H9 (cell line): Measurements from ENCODE around the gene HOXC12. TPM values are rescaled to one million over a fixed set of nuclear protein-coding genes. Genes with fewer than 3 reads are reported as not detected.

ENCODE experiments used
- DNase-seq: peaks from one replicate; pipeline ENCODE4 v3.0.0-alpha.2; 2017
- H2AFZ ChIP-seq: one replicate; pipeline ENCODE4 v1.6.1; 2013; ENCODE audit warnings: mild to moderate bottlenecking, low read length, control low read depth, moderate library complexity
- H2AK5ac ChIP-seq: 2 replicates; pipeline ENCODE4 v1.6.1; 2013; ENCODE audit warnings: low read length, control low read depth, mixed read lengths; ENCODE audit not compliant: insufficient read length
- H2BK120ac ChIP-seq: one replicate; pipeline ENCODE4 v1.6.1; 2013; ENCODE audit warnings: low read depth, mild to moderate bottlenecking, low read length, control low read depth, inconsistent platforms; ENCODE audit not compliant: poor library complexity, severe bottlenecking
- H2BK12ac ChIP-seq: 2 replicates; pipeline ENCODE4 v1.6.1; 2013; ENCODE audit warnings: low read length, control low read depth, mixed read lengths, low read depth; ENCODE audit not compliant: insufficient read length
- H2BK15ac ChIP-seq: 2 replicates; pipeline ENCODE4 v1.6.1; 2013; ENCODE audit warnings: low read depth, low read length, control low read depth
- H2BK20ac ChIP-seq: one replicate; pipeline ENCODE4 v1.6.1; 2013; ENCODE audit warnings: low read depth, mild to moderate bottlenecking, low read length, control low read depth, inconsistent platforms; ENCODE audit not compliant: poor library complexity, severe bottlenecking
- H2BK5ac ChIP-seq: 2 replicates; pipeline ENCODE4 v1.6.1; 2013; ENCODE audit warnings: low read length, control low read depth, mixed read lengths; ENCODE audit not compliant: insufficient read length
- H3K14ac ChIP-seq: 2 replicates; pipeline ENCODE4 v1.6.1; 2013; ENCODE audit warnings: low read length, control low read depth; ENCODE audit not compliant: insufficient read depth
- H3K18ac ChIP-seq: 2 replicates; pipeline ENCODE4 v1.6.1; 2013; ENCODE audit warnings: low read depth, mild to moderate bottlenecking, mixed read lengths, low read length, control low read depth; ENCODE audit not compliant: insufficient read length
- H3K23ac ChIP-seq: 2 replicates; pipeline ENCODE4 v1.6.1; 2013; ENCODE audit warnings: low read length, control low read depth, mixed read lengths, low read depth; ENCODE audit not compliant: insufficient read length
- H3K23me2 ChIP-seq: 2 replicates; pipeline ENCODE4 v1.6.1; 2013; ENCODE audit warnings: low read depth, mild to moderate bottlenecking, mixed read lengths, low read length, control low read depth; ENCODE audit not compliant: insufficient read length, poor library complexity, severe bottlenecking
- H3K27ac ChIP-seq: 2 replicates; pipeline ENCODE4 v1.5.1; 2013; ENCODE audit warnings: low read length, control low read depth, mixed read lengths, low read depth; ENCODE audit not compliant: insufficient read length
- H3K27me3 ChIP-seq: 2 replicates; pipeline ENCODE4 v1.6.1; 2013; ENCODE audit warnings: low read length, control low read depth, inconsistent platforms; ENCODE audit not compliant: insufficient read depth
- H3K4ac ChIP-seq: 2 replicates; pipeline ENCODE4 v1.6.1; 2013; ENCODE audit warnings: low read depth, mild to moderate bottlenecking, control low read depth, inconsistent platforms, low read length, moderate library complexity
- H3K4me1 ChIP-seq: 2 replicates; pipeline ENCODE4 v1.6.1; 2013; ENCODE audit warnings: low read length, control low read depth, inconsistent platforms; ENCODE audit not compliant: insufficient read depth
- H3K4me2 ChIP-seq: 2 replicates; pipeline ENCODE4 v1.6.1; 2013; ENCODE audit warnings: low read length, control low read depth, mixed read lengths; ENCODE audit not compliant: insufficient read length, insufficient read depth
- H3K56ac ChIP-seq: 2 replicates; pipeline ENCODE4 v1.6.1; 2013; ENCODE audit warnings: low read depth, mild to moderate bottlenecking, mixed read lengths, low read length, control low read depth; ENCODE audit not compliant: insufficient read length
- H3K79me1 ChIP-seq: 2 replicates; pipeline ENCODE4 v1.6.1; 2013; ENCODE audit warnings: low read depth, mild to moderate bottlenecking, moderate library complexity, low read length, control low read depth, inconsistent platforms; ENCODE audit not compliant: insufficient read depth, poor library complexity, severe bottlenecking
- H3K79me2 ChIP-seq: 2 replicates; pipeline ENCODE4 v1.6.1; 2013; ENCODE audit warnings: low read length, control low read depth, inconsistent platforms; ENCODE audit not compliant: insufficient read depth
- H3K9ac ChIP-seq: 2 replicates; pipeline ENCODE4 v1.6.1; 2013; ENCODE audit warnings: low read length, control low read depth, mixed read lengths; ENCODE audit not compliant: insufficient read length; ENCODE audit errors: extremely low read depth
- H3K9me3 ChIP-seq: one replicate; pipeline ENCODE4 v1.6.1; 2013; ENCODE audit warnings: low read depth, low read length, inconsistent platforms; ENCODE audit not compliant: control insufficient read depth
- H3T11ph ChIP-seq: one replicate; pipeline ENCODE4 v1.6.1; 2013; ENCODE audit warnings: mild to moderate bottlenecking, low read length, control low read depth, inconsistent platforms
- H4K20me1 ChIP-seq: one replicate; pipeline ENCODE4 v1.6.1; 2013; ENCODE audit not compliant: control insufficient read depth, insufficient read length, insufficient read depth
- H4K5ac ChIP-seq: 2 replicates; pipeline ENCODE4 v1.6.1; 2013; ENCODE audit warnings: low read depth, mild to moderate bottlenecking, mixed read lengths, low read length, control low read depth; ENCODE audit not compliant: insufficient read length
- H4K8ac ChIP-seq: replicated peaks from 2 replicates; pipeline ENCODE4 v1.6.1; 2013; ENCODE audit warnings: low read length, control low read depth, mixed read lengths, low read depth; ENCODE audit not compliant: insufficient read length
- H4K91ac ChIP-seq: 2 replicates; pipeline ENCODE4 v1.6.1; 2013; ENCODE audit warnings: low read depth, mild to moderate bottlenecking, moderate library complexity, mixed read lengths, low read length, control low read depth; ENCODE audit not compliant: insufficient read length
- H3K27ac Mint-ChIP-seq, 3 experiments: 2 replicates in 2 of 3; 3 replicates in 1 of 3; pipeline ENCODE4 v1.8.0; 2020 to 2021; ENCODE audit warnings: mixed read lengths in 3 of 3, mild to moderate bottlenecking in 1 of 3, moderate library complexity in 1 of 3
- H3K27me3 Mint-ChIP-seq: 2 replicates; pipeline ENCODE4 v1.8.0; 2021; ENCODE audit warnings: low read depth, mild to moderate bottlenecking, moderate library complexity, mixed read lengths
- H3K36me3 Mint-ChIP-seq, 3 experiments: 2 replicates in 2 of 3; 3 replicates in 1 of 3; pipeline ENCODE4 v1.8.0; 2020 to 2021; ENCODE audit warnings: low read depth in 3 of 3, mixed read lengths in 3 of 3; ENCODE audit not compliant: insufficient read depth in 1 of 3
- H3K4me1 Mint-ChIP-seq, 2 experiments: 2 replicates each; pipeline ENCODE4 v1.8.0; 2020; ENCODE audit warnings: mixed read lengths in 2 of 2
- H3K4me3 Mint-ChIP-seq, 2 experiments: 2 replicates in 1 of 2; 3 replicates in 1 of 2; pipeline ENCODE4 v1.8.0; 2020 to 2021; ENCODE audit warnings: mild to moderate bottlenecking in 2 of 2, mixed read lengths in 2 of 2, moderate library complexity in 1 of 2
- H3K9me3 Mint-ChIP-seq, 2 experiments: 2 replicates in 1 of 2; 3 replicates in 1 of 2; pipeline ENCODE4 v1.8.0; 2020; ENCODE audit warnings: mild to moderate bottlenecking in 2 of 2, mixed read lengths in 2 of 2, moderate library complexity in 1 of 2
- WGBS: extraction: QIAGEN DNeasy Blood & Tissue Kit; methylation state at CpG from one replicate; pipeline ENCODE4 v1.1.7; 2013; ENCODE audit warnings: missing lambda C conversion rate, low lambda C conversion rate, mixed read lengths; ENCODE audit not compliant: insufficient read length; ENCODE audit errors: extremely low coverage; 5-methylcytosine and 5-hydroxymethylcytosine counted together
- total RNA-seq: library from RNA; stranded (reverse); gene quantifications from 2 replicates; pipeline ENCODE4 v1.2.1, GENCODE V29; 2021
- TF ChIP-seq, protein P1 (sequence below): fragments of 200-600 bp; sonication (generic); conservative IDR thresholded peaks from 3 replicates; pipeline ENCODE4 v1.8.0; 2021; ENCODE audit warnings: antibody characterized with exemption, mild to moderate bottlenecking

Gene HOXC12
- total RNA-seq, 1 experiment from 2014 or later: not detected

DNA sequence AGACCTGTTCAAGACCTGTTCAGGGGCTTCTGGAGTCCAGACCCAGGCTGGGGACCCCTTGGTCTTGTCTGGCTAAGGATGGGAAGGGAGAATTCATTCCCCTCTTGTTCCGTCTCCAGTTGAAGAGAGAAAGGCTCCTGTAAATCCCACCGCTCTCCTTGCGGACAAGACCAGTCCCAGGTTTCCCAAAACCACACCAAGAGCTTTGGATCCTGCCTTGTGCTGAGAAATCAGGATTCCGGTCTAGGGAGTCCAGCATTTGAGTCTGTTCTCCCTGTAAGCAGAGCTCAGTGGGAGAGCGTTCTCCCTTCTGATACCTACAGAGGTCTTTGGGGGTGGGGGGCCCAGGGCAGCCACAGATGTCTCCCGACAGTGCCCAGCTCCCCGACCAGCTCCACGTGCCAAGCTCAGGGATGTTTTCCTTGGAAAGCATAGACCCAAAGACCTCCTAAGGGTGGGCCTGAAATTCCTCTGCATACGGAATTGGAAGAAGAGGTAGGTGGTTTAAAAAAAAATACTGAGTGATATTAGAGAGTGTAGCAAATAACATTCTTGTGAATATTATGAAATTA, 14.2 kb upstream of the HOXC12 start:
- Histone ChIP-seq H3K27me3 (peaks cover 92% of the 10 kb centered on the region), H3K14ac (no peak overlapping the region; the same call in 1 of the 2 replicates), H2BK20ac (no peak overlapping the region), H3K56ac (no peak overlapping the region), H2AFZ (no peak overlapping the region), H3K4me1 (no peaks in the 10 kb centered on the region), H2BK120ac (no peak overlapping the region), H2BK5ac (no peak overlapping the region), H4K5ac (no peak overlapping the region), H3K4ac (no peak overlapping the region), H2BK12ac (no peak overlapping the region), H4K20me1 (no peaks in the 10 kb centered on the region), H2AK5ac (no peak overlapping the region), H4K91ac (no peak overlapping the region), H3K27ac (no peak overlapping the region), H3K23me2 (no peaks in the 10 kb centered on the region), H3T11ph (no peak overlapping the region), H3K23ac (no peak overlapping the region), H4K8ac (no peak overlapping the region), H3K9ac (no peak overlapping the region), H3K4me2 (no peak overlapping the region), H3K79me2 (no peaks in the 10 kb centered on the region), H3K79me1 (no peaks in the 10 kb centered on the region), H3K18ac (no peak overlapping the region), H2BK15ac (no peak overlapping the region; the same call in 1 of the 2 replicates), H3K9me3 (no peaks in the 10 kb centered on the region)
- no CpG with 5 or more reads among the region's 9 CpGs for WGBS
- Mint-ChIP-seq H3K36me3 (no peaks in the 10 kb centered on the region), H3K27ac (no peak overlapping the region; a peak in 1 of 7 replicates), H3K4me1 (peaks cover 0 to 19% of the 10 kb centered on the region in 2 experiments; a peak in 3 of 4 replicates), H3K4me3 (no peak overlapping the region), H3K9me3 (peaks cover 3 to 4% of the 10 kb centered on the region in 2 experiments), H3K27me3 (peaks cover 98% of the 10 kb centered on the region)
- no peak for DNase-seq
- TF ChIP-seq, protein P1, sequence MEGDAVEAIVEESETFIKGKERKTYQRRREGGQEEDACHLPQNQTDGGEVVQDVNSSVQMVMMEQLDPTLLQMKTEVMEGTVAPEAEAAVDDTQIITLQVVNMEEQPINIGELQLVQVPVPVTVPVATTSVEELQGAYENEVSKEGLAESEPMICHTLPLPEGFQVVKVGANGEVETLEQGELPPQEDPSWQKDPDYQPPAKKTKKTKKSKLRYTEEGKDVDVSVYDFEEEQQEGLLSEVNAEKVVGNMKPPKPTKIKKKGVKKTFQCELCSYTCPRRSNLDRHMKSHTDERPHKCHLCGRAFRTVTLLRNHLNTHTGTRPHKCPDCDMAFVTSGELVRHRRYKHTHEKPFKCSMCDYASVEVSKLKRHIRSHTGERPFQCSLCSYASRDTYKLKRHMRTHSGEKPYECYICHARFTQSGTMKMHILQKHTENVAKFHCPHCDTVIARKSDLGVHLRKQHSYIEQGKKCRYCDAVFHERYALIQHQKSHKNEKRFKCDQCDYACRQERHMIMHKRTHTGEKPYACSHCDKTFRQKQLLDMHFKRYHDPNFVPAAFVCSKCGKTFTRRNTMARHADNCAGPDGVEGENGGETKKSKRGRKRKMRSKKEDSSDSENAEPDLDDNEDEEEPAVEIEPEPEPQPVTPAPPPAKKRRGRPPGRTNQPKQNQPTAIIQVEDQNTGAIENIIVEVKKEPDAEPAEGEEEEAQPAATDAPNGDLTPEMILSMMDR: no peak
